Fibroblast of the conjunctiva (primary cell): ENCODE results near the gene DSC1.

Experiments used
- DNase-seq: peaks from one replicate; pipeline ENCODE4 v3.0.0-alpha.2; 2010; ENCODE audit warnings: low read depth

The DSC1 gene

DNA sequence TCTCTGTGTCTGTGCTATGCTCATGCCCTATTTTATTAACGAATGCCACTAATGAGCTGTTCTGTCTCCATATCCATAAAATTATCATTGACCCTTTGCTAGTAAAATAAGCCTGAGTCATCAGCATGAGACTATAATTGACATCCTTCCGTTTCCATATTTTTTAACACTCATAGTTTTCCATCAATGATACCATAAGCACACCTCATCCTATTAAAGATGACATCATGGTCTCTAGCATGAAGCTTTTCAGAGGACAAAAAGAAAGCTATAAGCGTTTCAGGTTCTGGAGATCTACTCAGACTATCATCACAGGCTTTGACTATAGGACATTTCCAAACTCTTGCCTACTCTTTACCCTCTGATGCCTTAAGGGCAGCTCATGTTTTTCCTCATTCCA, 59.2 kb downstream of the DSC1 start:
- DNase-seq = no peak

- no peak for DNase-seq
These were observed 59.7 kb downstream of the DSC1 start for GRCh38 chr18:31102941-31103340.

- no peak for DNase-seq
These were observed 60.5 kb downstream of the DSC1 start, which contains the start of gene DSC2 for GRCh38 chr18:31102025-31102684. DSC2 (minus strand) TSS chr18:31102421; CDS start chr18:31101971, 450 bp downstream.

DNA sequence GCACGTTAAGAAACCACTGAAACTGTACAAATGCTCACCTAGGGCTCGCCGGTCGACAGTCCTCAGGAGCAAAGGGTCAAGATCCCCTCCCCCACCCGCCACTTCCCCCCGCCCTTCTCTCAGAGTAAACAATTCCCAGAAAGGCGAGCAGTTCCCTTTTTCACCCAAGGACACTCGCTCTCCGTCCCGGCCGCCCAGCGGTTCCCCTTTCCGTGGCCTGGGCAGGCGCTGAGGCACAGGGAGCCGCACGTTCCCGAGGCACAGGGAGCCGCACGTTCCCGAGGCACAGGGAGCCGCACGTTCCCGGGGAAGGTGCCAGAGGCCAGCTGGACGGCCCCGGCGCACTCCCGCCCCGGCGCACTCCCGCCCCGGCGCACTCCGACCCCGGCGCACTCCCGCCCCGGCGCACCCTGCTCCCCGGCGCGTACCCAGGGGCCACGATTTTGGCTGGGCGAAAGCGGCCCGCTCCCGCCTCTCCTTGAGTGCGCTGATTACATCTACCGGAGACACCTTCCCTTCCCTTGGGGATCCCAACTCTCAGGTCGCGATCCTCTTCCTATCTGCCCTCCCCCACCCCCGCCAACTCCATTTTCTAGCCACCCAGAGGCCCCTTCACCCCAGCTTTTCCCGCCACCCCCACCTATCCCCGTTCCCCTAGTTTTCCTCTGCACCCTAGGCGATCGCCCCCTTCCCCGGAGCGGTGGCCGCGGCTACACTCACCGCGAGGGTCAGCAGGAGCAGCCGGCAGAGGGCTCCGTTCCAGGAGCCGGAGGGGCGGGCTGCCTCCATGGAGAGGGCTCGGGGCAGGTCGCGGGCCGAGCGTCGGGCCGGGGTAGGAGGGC, 61.3 kb downstream of the DSC1 start:
- no peak for DNase-seq

- DNase-seq = no peak
These were observed 62.0 kb downstream of the DSC1 start for GRCh38 chr18:31100436-31101182.

DNA sequence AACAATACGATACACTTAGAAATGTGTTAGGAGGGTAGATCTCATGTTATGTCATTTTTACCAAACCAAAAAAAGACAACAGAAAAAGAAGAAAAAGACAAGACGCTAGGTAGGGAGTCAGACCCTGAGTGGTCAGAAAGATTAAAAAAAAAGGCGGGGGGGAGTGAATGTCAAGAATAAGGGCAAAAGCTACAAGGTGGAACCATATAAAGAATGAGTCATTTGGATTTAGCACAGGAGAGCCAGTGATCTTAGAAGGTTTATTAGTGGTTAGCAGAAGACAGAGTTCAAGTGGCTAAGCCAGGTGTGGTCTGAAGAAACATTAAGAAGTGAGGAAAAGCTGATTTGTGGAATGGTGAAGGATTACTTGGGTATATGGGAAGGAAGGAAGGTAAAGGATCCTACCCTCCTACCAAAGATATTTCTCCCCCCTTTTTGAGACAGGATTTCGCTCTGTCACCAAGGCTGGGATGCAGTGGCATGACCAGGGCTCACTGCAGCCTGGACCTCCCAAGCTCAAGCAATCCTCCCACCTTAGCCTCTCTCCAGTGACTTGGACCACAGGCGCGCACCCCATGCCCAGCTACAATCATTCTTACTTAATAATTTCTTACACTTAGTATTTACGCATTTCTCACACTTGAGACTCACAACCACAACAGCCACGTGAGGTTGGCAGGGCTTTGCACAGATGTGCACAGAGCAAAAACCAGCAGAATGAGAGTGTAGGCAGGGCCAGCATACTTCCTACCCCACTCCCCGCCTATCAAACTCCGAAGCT, 63.0 kb downstream of the DSC1 start:
- DNase-seq = no peak

DNA sequence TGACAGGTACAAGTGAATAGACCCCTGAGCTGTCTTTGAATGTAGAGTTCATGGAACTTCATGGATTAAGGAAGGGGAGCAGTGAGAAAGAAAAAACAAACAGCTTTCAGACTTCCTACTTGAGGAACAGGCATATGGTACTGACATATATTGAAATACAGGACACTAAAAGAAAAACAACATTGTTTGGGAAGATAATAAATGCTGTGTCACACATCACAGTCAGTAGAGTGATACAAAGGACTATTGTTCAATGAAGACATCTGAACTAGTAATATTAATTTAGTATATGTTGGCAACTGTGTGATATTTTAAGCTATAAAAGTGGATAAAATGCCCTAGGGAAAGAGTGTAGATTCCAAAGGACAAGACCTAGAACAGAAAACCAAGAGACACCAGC, 63.8 kb downstream of the DSC1 start:
- DNase-seq = no peak

- no peak for DNase-seq
These were observed 65.0 kb downstream of the DSC1 start for GRCh38 chr18:31097666-31098065.

GRCh38 chr18:31093880-31094279, 68.8 kb downstream of the DSC1 start:
- no peak for DNase-seq

- DNase-seq = no peak
These were observed 69.4 kb downstream of the DSC1 start for GRCh38 chr18:31093294-31093693.

GRCh38 chr18:31091350-31091749, 71.3 kb downstream of the DSC1 start:
- DNase-seq = no peak

- no peak for DNase-seq
These were observed 74.1 kb downstream of the DSC1 start for GRCh38 chr18:31088532-31088931.

GRCh38 chr18:31079973-31080372, 82.7 kb downstream of the DSC1 start:
- no peak for DNase-seq
